Natural killer cell (primary cell): ENCODE measurements around the gene BCR. TPM values are rescaled to one million over a fixed set of nuclear protein-coding genes. Genes with fewer than 3 reads are reported as not detected.

Experiments
- ATAC-seq, 3 donors: fragments of 150-1000 bp in 2 of 3; fragments of 200-7000 bp in 1 of 3; cut with Tn5 transposase; 1 replicate in 1 of 3; 2 replicates in 2 of 3; pipeline ENCODE4 v1.10.0; 2021; ENCODE audit warnings: mild to moderate bottlenecking in 2 of 3, moderate library complexity in 2 of 3
- DNase-seq, 2 donors: peaks; one replicate each; pipeline versions ENCODE4 v3.0.0 to v3.0.0-alpha.2; 2013 to 2021; ENCODE audit warnings: mixed read lengths in 1 of 2
- H3K27ac ChIP-seq: one replicate; pipeline ENCODE4 v1.5.1; 2013; ENCODE audit warnings: mild to moderate bottlenecking, low read length
- H3K27me3 ChIP-seq: one replicate; pipeline ENCODE4 v1.6.1; 2013; ENCODE audit warnings: low read length; ENCODE audit not compliant: control insufficient read depth, insufficient read depth
- H3K36me3 ChIP-seq: one replicate; pipeline ENCODE4 v1.6.1; 2013; ENCODE audit warnings: low read length; ENCODE audit not compliant: control insufficient read depth, insufficient read depth
- H3K4me1 ChIP-seq: one replicate; pipeline ENCODE4 v1.6.1; 2013; ENCODE audit warnings: low read length; ENCODE audit not compliant: control insufficient read depth, insufficient read depth
- H3K4me3 ChIP-seq: one replicate; pipeline ENCODE4 v1.5.1; 2013; ENCODE audit warnings: low read length
- H3K9me3 ChIP-seq: one replicate; pipeline ENCODE4 v1.6.1; 2013; ENCODE audit warnings: low read length; ENCODE audit not compliant: control insufficient read depth, insufficient read depth
- H3K27ac Mint-ChIP-seq, 2 donors: one replicate each; pipeline ENCODE4 v1.8.0; 2022; ENCODE audit warnings: mild to moderate bottlenecking in 2 of 2, mixed read lengths in 2 of 2, moderate library complexity in 1 of 2
- H3K27me3 Mint-ChIP-seq, 2 donors: one replicate each; pipeline ENCODE4 v1.8.0; 2022; ENCODE audit warnings: low read depth in 2 of 2, mixed read lengths in 2 of 2
- H3K36me3 Mint-ChIP-seq: one replicate; pipeline ENCODE4 v1.8.0; 2022; ENCODE audit warnings: mixed read lengths
- H3K4me1 Mint-ChIP-seq, 2 donors: one replicate each; pipeline ENCODE4 v1.8.0; 2022; ENCODE audit warnings: mixed read lengths in 2 of 2
- H3K4me3 Mint-ChIP-seq: one replicate; pipeline ENCODE4 v1.8.0; 2022; ENCODE audit warnings: mild to moderate bottlenecking, moderate library complexity, mixed read lengths
- H3K9me3 Mint-ChIP-seq, 2 donors: one replicate each; pipeline ENCODE4 v1.8.0; 2022; ENCODE audit warnings: mixed read lengths in 2 of 2
- WGBS: methylation state at CpG from one replicate; pipeline ENCODE4 v1.1.7; 2013; ENCODE audit warnings: missing lambda C conversion rate; ENCODE audit not compliant: insufficient coverage; 5-methylcytosine and 5-hydroxymethylcytosine counted together
- intact Hi-C: fragments of 100-400 bp; cut with micrococcal nuclease; formaldehyde crosslinking; loops from one replicate; pipeline ENCODE4 v1.14.2; 2022
- total RNA-seq, 4 donors: library from RNA; stranded (reverse); fragments of 120-200 nt in 1 of 4; gene quantifications; one replicate each; pipeline versions ENCODE4 v1.2.3 to v1.2.4, GENCODE V29; 2013 to 2022
- TF ChIP-seq, protein P1 (sequence below): fragments of 200-600 bp; IDR thresholded peaks from one replicate; pipeline ENCODE4 v1.8.0; 2022; ENCODE audit warnings: antibody characterized with exemption

Gene BCR
- total RNA-seq, 3 donors from 2014 or later (not counting 1 experiment from before 2014, with no cell fraction given), result 166 to 186 (median 167) TPM

DNA sequence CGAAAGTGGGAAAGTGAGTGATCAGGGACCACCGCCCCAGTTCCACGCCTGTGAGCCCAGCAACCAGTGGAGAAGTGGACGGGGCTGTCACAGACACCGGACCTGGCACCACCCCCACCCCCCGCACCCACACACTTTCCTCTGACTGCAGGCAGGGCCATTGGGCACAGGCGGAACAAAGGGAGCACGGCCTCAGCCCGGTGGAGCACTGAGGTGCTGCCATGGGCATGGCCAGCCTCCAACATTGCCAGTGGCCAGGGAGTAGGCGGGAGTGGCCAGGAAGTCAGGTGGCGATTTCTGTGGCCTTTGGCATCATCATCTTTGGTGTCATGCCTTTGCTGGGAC, 78.5 kb downstream of the BCR start:
- 97% methylated on average over 11 of the region's 11 CpGs for WGBS
- TF ChIP-seq, protein P1, sequence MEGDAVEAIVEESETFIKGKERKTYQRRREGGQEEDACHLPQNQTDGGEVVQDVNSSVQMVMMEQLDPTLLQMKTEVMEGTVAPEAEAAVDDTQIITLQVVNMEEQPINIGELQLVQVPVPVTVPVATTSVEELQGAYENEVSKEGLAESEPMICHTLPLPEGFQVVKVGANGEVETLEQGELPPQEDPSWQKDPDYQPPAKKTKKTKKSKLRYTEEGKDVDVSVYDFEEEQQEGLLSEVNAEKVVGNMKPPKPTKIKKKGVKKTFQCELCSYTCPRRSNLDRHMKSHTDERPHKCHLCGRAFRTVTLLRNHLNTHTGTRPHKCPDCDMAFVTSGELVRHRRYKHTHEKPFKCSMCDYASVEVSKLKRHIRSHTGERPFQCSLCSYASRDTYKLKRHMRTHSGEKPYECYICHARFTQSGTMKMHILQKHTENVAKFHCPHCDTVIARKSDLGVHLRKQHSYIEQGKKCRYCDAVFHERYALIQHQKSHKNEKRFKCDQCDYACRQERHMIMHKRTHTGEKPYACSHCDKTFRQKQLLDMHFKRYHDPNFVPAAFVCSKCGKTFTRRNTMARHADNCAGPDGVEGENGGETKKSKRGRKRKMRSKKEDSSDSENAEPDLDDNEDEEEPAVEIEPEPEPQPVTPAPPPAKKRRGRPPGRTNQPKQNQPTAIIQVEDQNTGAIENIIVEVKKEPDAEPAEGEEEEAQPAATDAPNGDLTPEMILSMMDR, result no peak

DNA sequence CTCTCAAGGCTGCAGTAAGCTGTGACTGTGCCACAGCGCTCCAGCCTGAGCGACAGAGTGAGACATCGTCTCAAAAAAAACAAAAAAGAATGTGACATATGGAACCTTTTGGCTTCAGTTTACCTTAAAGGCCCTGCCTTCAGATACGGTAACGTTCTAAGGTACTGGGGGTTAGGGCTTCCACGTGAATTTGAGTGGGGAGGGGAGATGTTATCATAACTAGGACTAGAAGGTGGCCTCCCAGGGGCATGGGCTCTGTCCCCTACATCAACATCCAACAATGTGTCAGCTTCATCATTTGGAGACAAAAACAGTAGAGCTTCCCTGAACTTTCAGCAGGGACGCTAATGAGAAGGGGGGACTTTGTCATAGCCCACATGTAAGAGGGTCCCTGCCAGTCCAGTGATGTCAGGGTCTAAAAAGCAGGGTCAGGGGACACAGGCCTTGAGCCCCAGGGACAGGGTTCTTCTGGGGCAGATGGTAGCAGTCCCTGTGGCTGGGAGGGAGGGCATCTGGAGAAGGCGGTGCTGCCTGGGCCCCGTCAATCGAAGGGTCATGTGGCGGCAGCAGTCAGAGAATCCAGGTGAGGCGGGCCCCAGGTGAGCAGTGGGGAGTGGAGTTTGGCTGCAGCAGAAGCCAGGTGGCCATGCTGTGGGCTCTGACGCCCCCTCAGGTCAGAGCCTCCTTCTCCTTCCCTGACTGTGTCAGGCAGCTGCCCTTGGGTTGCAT, 79.8 kb downstream of the BCR start:
- Mint-ChIP-seq H3K27me3 (no peaks in the 10 kb centered on the region), H3K4me1 (peaks cover 25 to 46% of the 10 kb centered on the region in 2 donors), H3K36me3 (no peaks in the 10 kb centered on the region), H3K4me3 (no peak overlapping the region), H3K27ac (peak overlapping the region in 1 of 2 donors; percentile 11), H3K9me3 (no peaks in the 10 kb centered on the region)
- TF ChIP-seq, protein P1, result no peak
- ATAC-seq (no peak), DNase-seq (no peak)
- 95% methylated on average over 13 of the region's 13 CpGs for WGBS
- Histone ChIP-seq H3K27ac (no peak overlapping the region), H3K36me3 (peaks cover 42% of the 10 kb centered on the region), H3K4me3 (no peak overlapping the region), H3K9me3 (no peaks in the 10 kb centered on the region), H3K27me3 (no peaks in the 10 kb centered on the region), H3K4me1 (peaks cover 32% of the 10 kb centered on the region)
- intact Hi-C loops, result no loop called here

More for the DNA sequence above, 78.5 kb downstream of the BCR start:
- no peak overlapping the region for H3K4me3 ChIP-seq
- no peak for DNase-seq
- Mint-ChIP-seq H3K27me3 (no peaks in the 10 kb centered on the region), H3K4me1 (peaks cover 20 to 36% of the 10 kb centered on the region in 2 donors), H3K36me3 (no peaks in the 10 kb centered on the region), H3K9me3 (no peaks in the 10 kb centered on the region), H3K4me3 (no peak overlapping the region), H3K27ac (no peak overlapping the region)
- no peaks in the 10 kb centered on the region for H3K27me3 ChIP-seq
- H3K36me3 ChIP-seq, result peaks cover 53% of the 10 kb centered on the region
- H3K27ac ChIP-seq, result no peak overlapping the region
- peaks cover 19% of the 10 kb centered on the region for H3K4me1 ChIP-seq
- intact Hi-C loops, result no loop called here
- H3K9me3 ChIP-seq, result no peaks in the 10 kb centered on the region
- no peak for ATAC-seq

DNA sequence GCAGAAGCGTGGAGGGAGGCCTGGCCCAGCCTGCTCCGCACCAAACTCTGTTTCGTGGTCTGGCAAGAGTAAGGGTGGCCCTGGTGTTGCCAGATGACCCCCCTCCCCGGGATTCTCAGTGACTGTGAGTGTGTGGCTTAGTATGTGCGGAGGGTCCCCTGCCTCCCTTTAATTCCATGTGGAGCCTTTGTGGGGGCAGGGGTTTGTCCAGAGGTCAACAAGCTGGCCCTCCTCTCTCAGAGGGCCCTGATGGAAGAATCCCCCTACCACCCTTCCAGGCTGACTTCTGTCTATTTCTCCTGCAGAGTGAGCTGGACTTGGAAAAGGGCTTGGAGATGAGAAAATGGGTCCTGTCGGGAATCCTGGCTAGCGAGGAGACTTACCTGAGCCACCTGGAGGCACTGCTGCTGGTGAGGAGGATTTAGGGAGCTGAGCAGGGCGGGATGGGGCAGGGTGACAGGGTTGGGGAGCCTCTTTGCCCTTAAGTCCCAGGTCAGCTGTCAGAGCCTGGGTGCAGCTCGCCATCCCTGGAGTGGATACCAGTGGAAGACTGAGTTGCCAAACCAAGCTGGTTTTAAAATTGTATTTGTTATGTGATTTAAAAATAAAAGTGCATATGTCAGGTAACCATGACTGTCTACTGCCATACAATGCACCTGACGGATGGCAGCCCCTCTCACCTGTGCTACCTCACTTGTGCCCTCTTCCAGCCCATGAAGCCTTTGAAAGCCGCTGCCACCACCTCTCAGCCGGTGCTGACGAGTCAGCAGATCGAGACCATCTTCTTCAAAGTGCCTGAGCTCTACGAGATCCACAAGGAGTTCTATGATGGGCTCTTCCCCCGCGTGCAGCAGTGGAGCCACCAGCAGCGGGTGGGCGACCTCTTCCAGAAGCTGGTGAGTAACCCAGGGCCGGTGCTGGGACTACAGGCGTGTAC, 80.6 kb downstream of the BCR start:
- no peak overlapping the region for H3K4me3 ChIP-seq
- peaks cover 36% of the 10 kb centered on the region for H3K4me1 ChIP-seq
- H3K4me1 Mint-ChIP-seq, result peaks cover 33 to 46% of the 10 kb centered on the region in 2 donors
- H3K27ac Mint-ChIP-seq, result no peak overlapping the region
- no peak overlapping the region for H3K4me3 Mint-ChIP-seq
- H3K9me3 Mint-ChIP-seq, result no peaks in the 10 kb centered on the region
- TF ChIP-seq, protein P1, result no peak
- no peaks in the 10 kb centered on the region for H3K36me3 Mint-ChIP-seq
- H3K36me3 ChIP-seq, result peaks cover 34% of the 10 kb centered on the region
- DNase-seq (no peak), ATAC-seq (no peak)
- H3K27ac ChIP-seq, result no peak overlapping the region
- no peaks in the 10 kb centered on the region for H3K27me3 ChIP-seq
- intact Hi-C loops, result no loop called here
- no peaks in the 10 kb centered on the region for H3K27me3 Mint-ChIP-seq
- WGBS, result 98% methylated on average over 21 of the region's 21 CpGs
- H3K9me3 ChIP-seq, result no peaks in the 10 kb centered on the region
